ENCODE results near the gene GGCX.
"Not testable (repeated sequence)": the region's sequence is repeated elsewhere in the genome, so short reads cannot be mapped to it uniquely, and the experiment has no call there.

Gene GGCX

GRCh38 chr2:85577063-85577385, 15.7 kb upstream of the GGCX start:
- no peak for DNase-seq (ENCODE audit: low read depth in 2 of 3, low spot score in 1 of 3)

GRCh38 chr2:85575739-85576138, 14.4 kb upstream of the GGCX start:
- no peak for DNase-seq (ENCODE audit: low read depth in 2 of 3, low spot score in 1 of 3)

GRCh38 chr2:85566265-85566664, 5.0 kb upstream of the GGCX start:
- DNase-seq (ENCODE audit: low read depth in 2 of 3, low spot score in 1 of 3): no peak

GRCh38 chr2:85564144-85564563, 2.9 kb upstream of the GGCX start:
- no peak for DNase-seq (ENCODE audit: low read depth in 2 of 3, low spot score in 1 of 3)

GRCh38 chr2:85560812-85561279, 447 bp downstream of the GGCX start:
- no peak for DNase-seq (ENCODE audit: low read depth in 2 of 3, low spot score in 1 of 3)

- DNase-seq (ENCODE audit: low read depth in 2 of 3, low spot score in 1 of 3): not testable (repeated sequence)
These were observed 928 bp downstream of the GGCX start for GRCh38 chr2:85560403-85560726.

GRCh38 chr2:85558160-85558559, 3.1 kb downstream of the GGCX start:
- no peak for DNase-seq (ENCODE audit: low read depth in 2 of 3, low spot score in 1 of 3)

GRCh38 chr2:85557130-85557529, 4.2 kb downstream of the GGCX start:
- DNase-seq (ENCODE audit: low read depth in 2 of 3, low spot score in 1 of 3): no peak

- DNase-seq (ENCODE audit: low read depth in 2 of 3, low spot score in 1 of 3): no peak
These were observed 6.2 kb downstream of the GGCX start for GRCh38 chr2:85554980-85555612.

GRCh38 chr2:85553184-85553583, 8.1 kb downstream of the GGCX start:
- DNase-seq (ENCODE audit: low read depth in 2 of 3, low spot score in 1 of 3): no peak

GRCh38 chr2:85551698-85552678, 9.3 kb downstream of the GGCX start:
- peak; percentile 71 to 94 (median 80) for DNase-seq (ENCODE audit: low read depth in 2 of 3, low spot score in 1 of 3)

- DNase-seq (ENCODE audit: low read depth in 2 of 3, low spot score in 1 of 3): no peak
These were observed 10.8 kb downstream of the GGCX start for GRCh38 chr2:85550486-85550885.

- no peak for DNase-seq (ENCODE audit: low read depth in 2 of 3, low spot score in 1 of 3)
These were observed 11.5 kb downstream of the GGCX start for GRCh38 chr2:85549826-85550225.

GRCh38 chr2:85549095-85549494, 12.2 kb downstream of the GGCX start:
- DNase-seq (ENCODE audit: low read depth in 2 of 3, low spot score in 1 of 3): no peak

- no peak for DNase-seq (ENCODE audit: low read depth in 2 of 3, low spot score in 1 of 3)
These were observed 12.7 kb downstream of the GGCX start for GRCh38 chr2:85548608-85548900.

GRCh38 chr2:85547859-85548607, 13.3 kb downstream of the GGCX start:
- DNase-seq (ENCODE audit: low read depth in 2 of 3, low spot score in 1 of 3): no peak

GRCh38 chr2:85547089-85547858, 14.0 kb downstream of the GGCX start:
- no peak for DNase-seq (ENCODE audit: low read depth in 2 of 3, low spot score in 1 of 3)

GRCh38 chr2:85545780-85546240, 15.5 kb downstream of the GGCX start:
- no peak for DNase-seq (ENCODE audit: low read depth in 2 of 3, low spot score in 1 of 3)

GRCh38 chr2:85544915-85545779, 16.1 kb downstream of the GGCX start:
- not testable (repeated sequence) for DNase-seq (ENCODE audit: low read depth in 2 of 3, low spot score in 1 of 3)

GRCh38 chr2:85544254-85544691, 17.0 kb downstream of the GGCX start:
- not testable (repeated sequence) for DNase-seq (ENCODE audit: low read depth in 2 of 3, low spot score in 1 of 3)
